Measurements from ENCODE around the gene AJM1. TPM values are rescaled to one million over a fixed set of nuclear protein-coding genes. Genes with fewer than 3 reads are reported as not detected.

AJM1 gene
- total RNA-seq, 1 experiment from 2014 or later: 7.2 TPM

DNA sequence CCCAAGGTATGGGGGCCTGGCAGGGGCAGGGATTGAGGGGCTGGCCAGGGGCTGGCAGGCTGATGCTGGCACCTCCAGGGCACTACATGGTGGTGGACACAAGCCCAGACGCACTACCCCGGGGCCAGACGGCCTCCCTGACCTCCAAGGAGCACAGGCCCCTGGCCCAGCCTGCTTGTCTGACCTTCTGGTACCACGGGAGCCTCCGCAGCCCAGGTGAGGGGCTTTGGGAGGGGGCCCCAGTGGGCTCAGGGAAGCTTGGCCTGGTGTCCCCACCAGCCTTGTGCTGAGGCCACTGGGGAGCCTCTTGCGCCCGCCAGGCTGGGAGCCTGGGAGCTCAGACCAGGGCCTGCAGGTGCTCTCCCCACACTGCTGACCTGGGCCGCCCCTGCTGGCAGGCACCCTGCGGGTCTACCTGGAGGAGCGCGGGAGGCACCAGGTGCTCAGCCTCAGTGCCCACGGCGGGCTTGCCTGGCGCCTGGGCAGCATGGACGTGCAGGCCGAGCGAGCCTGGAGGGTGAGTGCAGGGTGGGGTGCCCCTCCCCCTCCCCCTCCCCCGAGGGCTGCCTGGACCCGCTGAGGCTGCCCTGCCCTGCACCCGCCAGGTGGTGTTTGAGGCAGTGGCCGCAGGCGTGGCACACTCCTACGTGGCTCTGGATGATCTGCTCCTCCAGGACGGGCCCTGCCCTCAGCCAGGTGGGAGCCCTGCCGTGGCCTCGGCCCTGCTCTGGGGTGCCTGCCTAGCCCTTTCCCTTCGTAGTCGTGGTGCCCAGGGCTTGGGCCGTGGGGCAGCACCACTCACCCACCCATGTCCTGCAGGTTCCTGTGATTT is 15.5 kb downstream of the AJM1 start:
- CTCF ChIA-PET: no interaction called here

DNA sequence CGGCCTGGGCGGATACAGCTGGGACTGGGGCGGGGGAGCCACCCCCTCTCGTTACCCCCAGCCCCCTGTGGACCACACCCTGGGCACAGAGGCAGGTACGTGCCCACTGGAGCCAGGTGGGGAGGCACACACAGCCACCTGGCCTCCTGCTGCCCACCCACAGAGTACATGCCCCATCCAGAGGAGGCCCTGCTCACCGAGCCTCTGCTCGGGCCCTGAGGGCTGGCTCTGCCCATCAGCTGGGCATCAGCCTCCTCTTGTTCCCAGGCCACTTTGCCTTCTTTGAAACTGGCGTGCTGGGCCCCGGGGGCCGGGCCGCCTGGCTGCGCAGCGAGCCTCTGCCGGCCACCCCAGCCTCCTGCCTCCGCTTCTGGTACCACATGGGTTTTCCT is 16.2 kb downstream of the AJM1 start:
- Histone ChIP-seq H3K27ac (ENCODE audit: low read length) (no peak overlapping the region), H3K27me3 (ENCODE audit: control insufficient read depth, insufficient read depth, low read length) (no peaks in the 10 kb centered on the region), H3K36me3 (ENCODE audit: control insufficient read depth, insufficient read depth, low read length) (no peaks in the 10 kb centered on the region), H3K4me3 (ENCODE audit: low read depth in 2 of 2, low read length in 2 of 2) (no peak overlapping the region), H3K9me3 (ENCODE audit: control insufficient read depth, insufficient read depth, low read depth, low read length) (no peaks in the 10 kb centered on the region), H3K4me1 (ENCODE audit: control insufficient read depth, insufficient read depth, low read length) (peaks cover 33% of the 10 kb centered on the region)
- ATAC-seq (no peak), DNase-seq (ENCODE audit: low read depth, low spot score) (no peak)
- in situ Hi-C loops (cut with HindIII; ENCODE audit: low pct_unique_long_range_greater_than_20kb, low sequenced_read_pairs) (no loop called here), intact Hi-C loops (cut with micrococcal nuclease; ENCODE audit: unreplicated experiment) (no loop called here)
- ChIA-PET CTCF (no interaction called here), POLR2A (no interaction called here)
- TF ChIP-seq POLR2AphosphoS5 (IDR thresholded peaks at IDR 0.05; ENCODE audit: low read depth, low read length) (no peak), SIN3A (IDR thresholded peaks at IDR 0.05; ENCODE audit: borderline replicate concordance, insufficient read depth, low read depth, low read length) (no peak), TCF7L2 (IDR thresholded peaks at IDR 0.05; ENCODE audit: low read depth, low read length) (no peak)
- TF ChIP-seq, protein P1, sequence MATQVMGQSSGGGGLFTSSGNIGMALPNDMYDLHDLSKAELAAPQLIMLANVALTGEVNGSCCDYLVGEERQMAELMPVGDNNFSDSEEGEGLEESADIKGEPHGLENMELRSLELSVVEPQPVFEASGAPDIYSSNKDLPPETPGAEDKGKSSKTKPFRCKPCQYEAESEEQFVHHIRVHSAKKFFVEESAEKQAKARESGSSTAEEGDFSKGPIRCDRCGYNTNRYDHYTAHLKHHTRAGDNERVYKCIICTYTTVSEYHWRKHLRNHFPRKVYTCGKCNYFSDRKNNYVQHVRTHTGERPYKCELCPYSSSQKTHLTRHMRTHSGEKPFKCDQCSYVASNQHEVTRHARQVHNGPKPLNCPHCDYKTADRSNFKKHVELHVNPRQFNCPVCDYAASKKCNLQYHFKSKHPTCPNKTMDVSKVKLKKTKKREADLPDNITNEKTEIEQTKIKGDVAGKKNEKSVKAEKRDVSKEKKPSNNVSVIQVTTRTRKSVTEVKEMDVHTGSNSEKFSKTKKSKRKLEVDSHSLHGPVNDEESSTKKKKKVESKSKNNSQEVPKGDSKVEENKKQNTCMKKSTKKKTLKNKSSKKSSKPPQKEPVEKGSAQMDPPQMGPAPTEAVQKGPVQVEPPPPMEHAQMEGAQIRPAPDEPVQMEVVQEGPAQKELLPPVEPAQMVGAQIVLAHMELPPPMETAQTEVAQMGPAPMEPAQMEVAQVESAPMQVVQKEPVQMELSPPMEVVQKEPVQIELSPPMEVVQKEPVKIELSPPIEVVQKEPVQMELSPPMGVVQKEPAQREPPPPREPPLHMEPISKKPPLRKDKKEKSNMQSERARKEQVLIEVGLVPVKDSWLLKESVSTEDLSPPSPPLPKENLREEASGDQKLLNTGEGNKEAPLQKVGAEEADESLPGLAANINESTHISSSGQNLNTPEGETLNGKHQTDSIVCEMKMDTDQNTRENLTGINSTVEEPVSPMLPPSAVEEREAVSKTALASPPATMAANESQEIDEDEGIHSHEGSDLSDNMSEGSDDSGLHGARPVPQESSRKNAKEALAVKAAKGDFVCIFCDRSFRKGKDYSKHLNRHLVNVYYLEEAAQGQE (IDR thresholded peaks at IDR 0.05; ENCODE audit: insufficient read depth in 1 of 2, low read depth in 2 of 2, low read length in 1 of 2): no peak
- TF ChIP-seq, protein P2, sequence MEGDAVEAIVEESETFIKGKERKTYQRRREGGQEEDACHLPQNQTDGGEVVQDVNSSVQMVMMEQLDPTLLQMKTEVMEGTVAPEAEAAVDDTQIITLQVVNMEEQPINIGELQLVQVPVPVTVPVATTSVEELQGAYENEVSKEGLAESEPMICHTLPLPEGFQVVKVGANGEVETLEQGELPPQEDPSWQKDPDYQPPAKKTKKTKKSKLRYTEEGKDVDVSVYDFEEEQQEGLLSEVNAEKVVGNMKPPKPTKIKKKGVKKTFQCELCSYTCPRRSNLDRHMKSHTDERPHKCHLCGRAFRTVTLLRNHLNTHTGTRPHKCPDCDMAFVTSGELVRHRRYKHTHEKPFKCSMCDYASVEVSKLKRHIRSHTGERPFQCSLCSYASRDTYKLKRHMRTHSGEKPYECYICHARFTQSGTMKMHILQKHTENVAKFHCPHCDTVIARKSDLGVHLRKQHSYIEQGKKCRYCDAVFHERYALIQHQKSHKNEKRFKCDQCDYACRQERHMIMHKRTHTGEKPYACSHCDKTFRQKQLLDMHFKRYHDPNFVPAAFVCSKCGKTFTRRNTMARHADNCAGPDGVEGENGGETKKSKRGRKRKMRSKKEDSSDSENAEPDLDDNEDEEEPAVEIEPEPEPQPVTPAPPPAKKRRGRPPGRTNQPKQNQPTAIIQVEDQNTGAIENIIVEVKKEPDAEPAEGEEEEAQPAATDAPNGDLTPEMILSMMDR (IDR thresholded peaks at IDR 0.05): no peak
- no TSS peak for BruUV-seq (replicated peaks)

More for the DNA sequence above, 15.5 kb downstream of the AJM1 start:
- H3K9me3 ChIP-seq (ENCODE audit: control insufficient read depth, insufficient read depth, low read depth, low read length): no peaks in the 10 kb centered on the region
- no TSS peak for BruUV-seq (replicated peaks)
- TF ChIP-seq, protein P2 (IDR thresholded peaks at IDR 0.05): no peak
- TF ChIP-seq, protein P1 (IDR thresholded peaks at IDR 0.05; ENCODE audit: insufficient read depth in 1 of 2, low read depth in 2 of 2, low read length in 1 of 2): no peak
- 0 out of 2 replicates have a peak, but pooled peaks have one; percentile 20 for TF ChIP-seq POLR2AphosphoS5 (IDR thresholded peaks at IDR 0.05; ENCODE audit: low read depth, low read length)
- ATAC-seq: no peak
- H3K27me3 ChIP-seq (ENCODE audit: control insufficient read depth, insufficient read depth, low read length): no peaks in the 10 kb centered on the region
- peaks cover 33% of the 10 kb centered on the region for H3K4me1 ChIP-seq (ENCODE audit: control insufficient read depth, insufficient read depth, low read length)
- in situ Hi-C loops (cut with HindIII; ENCODE audit: low pct_unique_long_range_greater_than_20kb, low sequenced_read_pairs): no loop called here
- no peak overlapping the region for H3K4me3 ChIP-seq (ENCODE audit: low read depth in 2 of 2, low read length in 2 of 2)
- no peak overlapping the region for H3K27ac ChIP-seq (ENCODE audit: low read length)
- POLR2A ChIA-PET: no interaction called here
- no peaks in the 10 kb centered on the region for H3K36me3 ChIP-seq (ENCODE audit: control insufficient read depth, insufficient read depth, low read length)
- intact Hi-C loops (cut with micrococcal nuclease; ENCODE audit: unreplicated experiment): no loop called here
- no peak for DNase-seq (ENCODE audit: low read depth, low spot score)

Data from Panc1 (cell line).